Spleen (tissue), 11 donors: ENCODE results near the gene PSME2. TPM values are rescaled to one million over a fixed set of nuclear protein-coding genes. Genes with fewer than 3 reads are reported as not detected.

ENCODE experiments used
- DNase-seq: peaks from one replicate; pipeline ENCODE4 v3.0.0-alpha.2; 2020
- H3K27ac ChIP-seq, 8 donors: fragments of 200-600 bp; sonication (generic) in 7 of 8; 1 replicate in 4 of 8; 2 replicates in 4 of 8; pipeline versions ENCODE4 v1.5.0 to v1.8.0; 2016 to 2021; ENCODE audit warnings: inconsistent platforms in 4 of 8, mild to moderate bottlenecking in 4 of 8, moderate library complexity in 1 of 8
- H3K27me3 ChIP-seq, 7 donors: fragments of 200-600 bp; sonication (generic) in 6 of 7; replicated peaks in 1 of 7; 1 replicate in 4 of 7; 2 replicates in 3 of 7; pipeline versions ENCODE4 v1.5.0 to v1.8.0; 2016 to 2021; ENCODE audit warnings: inconsistent platforms in 3 of 7, mild to moderate bottlenecking in 1 of 7
- H3K36me3 ChIP-seq, 6 donors: fragments of 200-600 bp; sonication (generic) in 5 of 6; 1 replicate in 4 of 6; 2 replicates in 2 of 6; pipeline versions ENCODE4 v1.5.0 to v1.8.0; 2016 to 2021; ENCODE audit warnings: inconsistent platforms in 2 of 6
- H3K4me1 ChIP-seq, 6 donors: fragments of 200-600 bp; sonication (generic) in 5 of 6; 1 replicate in 3 of 6; 2 replicates in 3 of 6; pipeline versions ENCODE4 v1.5.0 to v1.8.0; 2016 to 2021; ENCODE audit warnings: inconsistent platforms in 3 of 6
- H3K4me3 ChIP-seq, 8 donors: fragments of 200-600 bp; sonication (generic) in 7 of 8; 1 replicate in 4 of 8; 2 replicates in 4 of 8; pipeline versions ENCODE4 v1.5.0 to v1.8.0; 2016 to 2021; ENCODE audit warnings: inconsistent platforms in 4 of 8, mild to moderate bottlenecking in 4 of 8, moderate library complexity in 2 of 8
- H3K9me3 ChIP-seq, 8 donors: fragments of 200-600 bp; sonication (generic) in 7 of 8; 1 replicate in 4 of 8; 2 replicates in 4 of 8; pipeline versions ENCODE4 v1.5.0 to v1.8.0; 2016 to 2021; ENCODE audit warnings: inconsistent platforms in 4 of 8
- CTCF ChIP-seq, 11 experiments: fragments of 200-600 bp in 7 of 11; fragments of 450-650 bp in 4 of 11; sonication (generic) in 4 of 11; IDR thresholded peaks in 8 of 11; conservative IDR thresholded peaks in 3 of 11; 1 replicate in 7 of 11; 2 replicates in 4 of 11; pipeline versions ENCODE4 v1.4.0 to v1.8.0; 2016 to 2021; ENCODE audit warnings: antibody characterized with exemption in 11 of 11, inconsistent platforms in 4 of 11, mild to moderate bottlenecking in 1 of 11
- POLR2A ChIP-seq, 3 donors: fragments of 450-650 bp; IDR thresholded peaks; one replicate each; pipeline ENCODE4 v1.5.1; 2017; ENCODE audit warnings: antibody characterized with exemption in 3 of 3, mild to moderate bottlenecking in 1 of 3
- POLR2AphosphoS5 ChIP-seq, 3 donors: sonication (generic); formaldehyde crosslinking; IDR thresholded peaks; one replicate each; pipeline ENCODE4 v1.5.1; 2017; ENCODE audit warnings: antibody characterized with exemption in 3 of 3
- WGBS, 5 donors: extraction: QIAGEN DNeasy Blood & Tissue Kit in 3 of 5; methylation state at CpG; one replicate each; pipeline versions ENCODE4 v1.1.5 to v1.1.7; 2013 to 2018; 5-methylcytosine and 5-hydroxymethylcytosine counted together
- intact Hi-C: fragments of 100-400 bp; cut with DNase I; formaldehyde crosslinking; loops from one replicate; pipeline ENCODE4 v1.15.0; 2023; ENCODE audit warnings: low total_unique reads
- polyA plus RNA-seq, 3 donors: library from polyadenylated mRNA; stranded (reverse); fragments of 200-250 nt; gene quantifications; one replicate each; pipeline ENCODE4 v1.2.1, GENCODE V29; 2013
- total RNA-seq, 7 donors: library from RNA; depleted of rRNA in 3 of 7; stranded (reverse); fragments of >200 nt in 3 of 7; fragmentation: NEBNext Ultra II Directional in 4 of 7; extraction: Animal tissue kit (Norgen Biotek cat#: 25700) in 4 of 7; gene quantifications; one replicate each; pipeline versions ENCODE4 v1.1.0 to v1.2.1, GENCODE V29; 2016 to 2021
- donor health status: healthy with polysubstance abuse.
- donor health status: DM: no; HTN: no; CAD: no; lungs with moderate emphysema.
- donor health status: DM: no; HTN: no; CAD: no.
- donor health status: Bipolar disorder and iron deficiency.
- donor health status: healthy.
- donor health status: DM: no; HTN: no; CAD: no.
- donor health status: DM: yes; HTN: yes; CAD: no.

Gene PSME2
- total and polyA plus RNA-seq, 10 donors, result 80.0 to 509 (median 258) TPM

GRCh38 chr14:24113379-24113800 is 33.0 kb downstream of the PSME2 start:
- 17 to 22% (median 20%) methylated on average over 15 of the region's 15 CpGs for whole genome bisulfite sequencing, 5 donors
- Histone ChIP-seq H3K4me1 (peaks cover 28 to 69% (median 59%) of the 10 kb centered on the region in 6 donors), H3K4me3 (peak overlapping the region; percentile 46 to 85 (median 76)), H3K27me3 (no peaks in the 10 kb centered on the region), H3K27ac (peak overlapping the region; percentile 97 to 100 (median 98)), H3K36me3 (peaks cover 3 to 19% (median 14%) of the 10 kb centered on the region in 6 donors), H3K9me3 (no peaks in the 10 kb centered on the region)
- intact Hi-C loops, result no loop called here
- no peak for TF ChIP-seq POLR2A (IDR thresholded peaks at IDR 0.05)
- no peak for TF ChIP-seq POLR2AphosphoS5 (IDR thresholded peaks at IDR 0.05)
- no peak for TF ChIP-seq CTCF (IDR thresholded peaks at IDR 0.05 in 8 of 11, conservative IDR thresholded peaks at IDR 0.05 in 3 of 11)
- no peak for DNase-seq

- no peak for TF ChIP-seq CTCF (IDR thresholded peaks at IDR 0.05 in 8 of 11, conservative IDR thresholded peaks at IDR 0.05 in 3 of 11)
- no peak for TF ChIP-seq POLR2AphosphoS5 (IDR thresholded peaks at IDR 0.05)
- TF ChIP-seq POLR2A (IDR thresholded peaks at IDR 0.05), result no peak
- 46 to 74% (median 68%) methylated on average over 1 of the region's 1 CpG for WGBS, 5 donors
- no peaks in the 10 kb centered on the region for H3K9me3 ChIP-seq
Observed at GRCh38 chr14:24110523-24110922, 35.9 kb downstream of the PSME2 start.

GRCh38 chr14:24110060-24110459 is 36.4 kb downstream of the PSME2 start:
- Histone ChIP-seq H3K9me3 (no peaks in the 10 kb centered on the region), H3K4me3 (no peak overlapping the region), H3K27ac (peak overlapping the region in 4 of 8 donors; percentile 21 to 74 (median 56)), H3K27me3 (no peaks in the 10 kb centered on the region), H3K4me1 (peaks cover 11 to 65% (median 49%) of the 10 kb centered on the region in 6 donors), H3K36me3 (peaks cover 0 to 2% (median 0%) of the 10 kb centered on the region in 6 donors)
- intact Hi-C loops, result no loop called here
- DNase-seq, result peak; percentile 38
- WGBS, 5 donors, result 74 to 86% (median 79%) methylated on average over 9 of the region's 9 CpGs
- TF ChIP-seq CTCF (IDR thresholded peaks at IDR 0.05 in 8 of 11, conservative IDR thresholded peaks at IDR 0.05 in 3 of 11) (no peak), POLR2A (IDR thresholded peaks at IDR 0.05) (no peak), POLR2AphosphoS5 (IDR thresholded peaks at IDR 0.05) (no peak)

More at GRCh38 chr14:24110523-24110922, 35.9 kb downstream of the PSME2 start:
- no peak overlapping the region for H3K4me3 ChIP-seq
- DNase-seq, result no peak
- no peaks in the 10 kb centered on the region for H3K36me3 ChIP-seq
- peaks cover 12 to 67% (median 51%) of the 10 kb centered on the region in 6 donors for H3K4me1 ChIP-seq
- H3K27ac ChIP-seq, result peak overlapping the region in 5 of 8 donors; percentile 21 to 74 (median 41)
- intact Hi-C loops, result no loop called here
- H3K27me3 ChIP-seq, result no peaks in the 10 kb centered on the region

GRCh38 chr14:24108336-24108874 is 38.0 kb downstream of the PSME2 start:
- WGBS, 5 donors, result 45 to 54% (median 50%) methylated on average over 5 of the region's 5 CpGs
- Histone ChIP-seq H3K9me3 (no peaks in the 10 kb centered on the region), H3K36me3 (peaks cover 0 to 19% (median 8%) of the 10 kb centered on the region in 6 donors), H3K27ac (peak overlapping the region; percentile 55 to 86 (median 72)), H3K4me3 (no peak overlapping the region), H3K4me1 (peaks cover 11 to 60% (median 47%) of the 10 kb centered on the region in 6 donors), H3K27me3 (no peaks in the 10 kb centered on the region)
- DNase-seq, result peak; percentile 10
- intact Hi-C loops, result no loop called here
- TF ChIP-seq CTCF (IDR thresholded peaks at IDR 0.05 in 8 of 11, conservative IDR thresholded peaks at IDR 0.05 in 3 of 11), result no peak
